SH-SY5Y (cell line): ENCODE data around the gene KLF12.

Experiments
- GATA2 ChIP-seq: IDR thresholded peaks from 2 replicates; pipeline ENCODE4 v1.6.1; 2011; ENCODE audit warnings: mild to moderate bottlenecking, low read depth, low read length
- GATA3 ChIP-seq: IDR thresholded peaks from 2 replicates; pipeline ENCODE4 v1.6.1; 2011; ENCODE audit warnings: low read depth, mild to moderate bottlenecking, low read length, moderate library complexity

DNA sequence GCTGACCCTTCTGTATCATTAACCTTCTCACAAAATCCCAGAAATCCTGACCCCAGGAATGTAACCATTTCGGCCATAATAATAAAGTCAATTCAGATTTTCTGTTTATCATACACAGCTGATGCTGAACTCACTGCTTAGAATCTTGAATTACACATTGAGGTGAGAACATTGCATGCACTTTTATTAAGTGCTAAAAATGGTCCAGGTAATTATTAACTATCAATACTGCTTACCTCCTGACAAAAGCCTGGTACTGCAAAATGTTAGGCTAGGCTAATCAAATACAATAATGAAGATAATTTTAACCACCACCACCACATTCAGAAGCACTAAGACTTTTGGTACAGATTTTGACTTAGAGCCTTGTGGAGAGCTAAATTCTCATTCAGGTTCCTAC is 36.1 kb downstream of the KLF12 start:
- TF ChIP-seq GATA2 (no peak), GATA3 (no peak)
